ENCODE results near the gene FBXL17. TPM values are rescaled to one million over a fixed set of nuclear protein-coding genes. Genes with fewer than 3 reads are reported as not detected.
A peak's percentile ranks its signal among the peaks of the same experiment; 100 is the strongest.

FBXL17 gene
- total RNA-seq, 1 experiment from 2014 or later, result 8.8 TPM

DNA sequence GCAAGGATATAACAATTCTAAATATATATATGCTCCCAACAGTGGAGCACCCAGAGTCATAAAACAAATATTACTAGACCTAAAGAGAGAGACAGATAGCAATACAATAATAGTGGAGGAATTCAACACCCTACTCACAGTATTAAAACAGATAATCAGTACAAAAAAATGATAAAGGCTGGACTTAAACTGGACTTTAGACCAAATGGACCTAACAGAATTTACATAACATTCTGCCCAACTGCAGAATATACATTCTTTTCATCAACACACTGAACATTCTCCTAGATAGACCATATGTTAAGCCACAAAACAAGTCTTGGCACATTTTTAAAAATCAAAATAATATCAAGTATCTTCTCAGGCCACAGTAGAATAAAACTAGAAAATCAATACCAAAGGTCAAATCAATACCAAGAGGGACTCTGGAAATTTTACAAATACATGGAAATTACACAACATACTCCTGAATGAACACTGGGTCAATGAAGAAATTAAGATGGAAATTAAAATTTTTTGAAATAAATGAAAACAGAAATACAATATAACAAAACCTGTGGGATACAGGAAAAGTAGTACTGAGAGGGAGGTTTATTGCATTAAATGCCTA, 100.8 kb downstream of the FBXL17 start:
- no peak overlapping the region for H3K9ac ChIP-seq (ENCODE audit: low read length)
- H3K4me1 ChIP-seq (ENCODE audit: insufficient read depth, low read length), result no peaks in the 10 kb centered on the region
- H3K4me2 ChIP-seq (ENCODE audit: low read length), result no peak overlapping the region
- intact Hi-C loops (cut with micrococcal nuclease), result no loop called here
- CTCF ChIA-PET, result no interaction called here
- no TSS peak for BruUV-seq (replicated peaks)
- H3K9me3 ChIP-seq (ENCODE audit: low read length), result no peaks in the 10 kb centered on the region
- no peak for TF ChIP-seq EZH2phosphoT487 (IDR thresholded peaks at IDR 0.05; ENCODE audit: borderline replicate concordance, low read length)
- no peak for TF ChIP-seq EZH2 (IDR thresholded peaks at IDR 0.05; ENCODE audit: low read length, unreplicated experiment)
- TF ChIP-seq, protein P1, sequence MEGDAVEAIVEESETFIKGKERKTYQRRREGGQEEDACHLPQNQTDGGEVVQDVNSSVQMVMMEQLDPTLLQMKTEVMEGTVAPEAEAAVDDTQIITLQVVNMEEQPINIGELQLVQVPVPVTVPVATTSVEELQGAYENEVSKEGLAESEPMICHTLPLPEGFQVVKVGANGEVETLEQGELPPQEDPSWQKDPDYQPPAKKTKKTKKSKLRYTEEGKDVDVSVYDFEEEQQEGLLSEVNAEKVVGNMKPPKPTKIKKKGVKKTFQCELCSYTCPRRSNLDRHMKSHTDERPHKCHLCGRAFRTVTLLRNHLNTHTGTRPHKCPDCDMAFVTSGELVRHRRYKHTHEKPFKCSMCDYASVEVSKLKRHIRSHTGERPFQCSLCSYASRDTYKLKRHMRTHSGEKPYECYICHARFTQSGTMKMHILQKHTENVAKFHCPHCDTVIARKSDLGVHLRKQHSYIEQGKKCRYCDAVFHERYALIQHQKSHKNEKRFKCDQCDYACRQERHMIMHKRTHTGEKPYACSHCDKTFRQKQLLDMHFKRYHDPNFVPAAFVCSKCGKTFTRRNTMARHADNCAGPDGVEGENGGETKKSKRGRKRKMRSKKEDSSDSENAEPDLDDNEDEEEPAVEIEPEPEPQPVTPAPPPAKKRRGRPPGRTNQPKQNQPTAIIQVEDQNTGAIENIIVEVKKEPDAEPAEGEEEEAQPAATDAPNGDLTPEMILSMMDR (conservative IDR thresholded peaks at IDR 0.05; ENCODE audit: low read depth, low read length), result no peak
- DNase-seq, result no peak
- no peak overlapping the region for H2AFZ ChIP-seq (ENCODE audit: low read length)
- H3K9me2 ChIP-seq (replicated peaks; ENCODE audit: low read length), result no peaks in the 10 kb centered on the region
- H3K27ac ChIP-seq (ENCODE audit: low read length), result no peak overlapping the region
- no peaks in the 10 kb centered on the region for H3K36me3 ChIP-seq (ENCODE audit: low read depth, low read length)
- H3K79me2 ChIP-seq (ENCODE audit: low read length), result no peaks in the 10 kb centered on the region
- no peaks in the 10 kb centered on the region for H4K20me1 ChIP-seq (ENCODE audit: low read length)
- POLR2A ChIA-PET (ENCODE audit: unreplicated experiment), result no interaction called here
- no peak for ATAC-seq
- H3K4me3 ChIP-seq (ENCODE audit: low read length), result no peak overlapping the region
- no peaks in the 10 kb centered on the region for H3F3A ChIP-seq (ENCODE audit: low read length, unreplicated experiment)
- H3K27me3 ChIP-seq (ENCODE audit: low read length), result no peaks in the 10 kb centered on the region

DNA sequence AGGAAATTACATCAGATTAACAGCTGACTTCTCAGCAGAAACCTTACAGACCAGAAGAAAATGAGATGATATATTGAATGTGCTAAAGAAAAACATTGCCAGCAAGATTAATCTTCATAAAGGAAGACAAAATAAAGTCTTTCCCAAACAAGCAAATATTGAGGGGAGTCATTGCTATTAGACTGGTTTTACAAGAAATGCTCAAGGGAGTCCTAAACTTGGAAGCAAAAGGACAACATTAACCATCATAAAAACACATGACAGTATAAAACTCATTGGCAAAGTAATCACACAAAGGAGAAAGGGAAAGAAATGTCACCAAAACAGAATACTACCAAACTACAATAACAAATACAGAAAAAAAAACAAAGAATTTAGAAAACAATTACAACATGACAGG, 101.7 kb downstream of the FBXL17 start:
- ChIA-PET POLR2A (ENCODE audit: unreplicated experiment) (no interaction called here), CTCF (no interaction called here)
- ATAC-seq (no peak; the same call in 1 of the 2 replicates), DNase-seq (peak; percentile 16)
- Histone ChIP-seq H3K27me3 (ENCODE audit: low read length) (no peaks in the 10 kb centered on the region), H3K9ac (ENCODE audit: low read length) (no peak overlapping the region), H3K27ac (ENCODE audit: low read length) (no peak overlapping the region), H3K4me2 (ENCODE audit: low read length) (no peak overlapping the region), H3K4me3 (ENCODE audit: low read length) (no peak overlapping the region), H3K4me1 (ENCODE audit: insufficient read depth, low read length) (no peaks in the 10 kb centered on the region), H3F3A (ENCODE audit: low read length, unreplicated experiment) (no peaks in the 10 kb centered on the region), H3K36me3 (ENCODE audit: low read depth, low read length) (no peaks in the 10 kb centered on the region), H2AFZ (ENCODE audit: low read length) (no peak overlapping the region), H3K79me2 (ENCODE audit: low read length) (no peaks in the 10 kb centered on the region), H3K9me3 (ENCODE audit: low read length) (no peaks in the 10 kb centered on the region), H3K9me2 (replicated peaks; ENCODE audit: low read length) (no peaks in the 10 kb centered on the region), H4K20me1 (ENCODE audit: low read length) (no peaks in the 10 kb centered on the region)
- intact Hi-C loops (cut with micrococcal nuclease), result no loop called here
- TF ChIP-seq EZH2phosphoT487 (IDR thresholded peaks at IDR 0.05; ENCODE audit: borderline replicate concordance, low read length) (no peak), EZH2 (IDR thresholded peaks at IDR 0.05; ENCODE audit: low read length, unreplicated experiment) (no peak)
- TF ChIP-seq, protein P1 (conservative IDR thresholded peaks at IDR 0.05; ENCODE audit: low read depth, low read length), result no peak
- BruUV-seq (replicated peaks), result no TSS peak

DNA sequence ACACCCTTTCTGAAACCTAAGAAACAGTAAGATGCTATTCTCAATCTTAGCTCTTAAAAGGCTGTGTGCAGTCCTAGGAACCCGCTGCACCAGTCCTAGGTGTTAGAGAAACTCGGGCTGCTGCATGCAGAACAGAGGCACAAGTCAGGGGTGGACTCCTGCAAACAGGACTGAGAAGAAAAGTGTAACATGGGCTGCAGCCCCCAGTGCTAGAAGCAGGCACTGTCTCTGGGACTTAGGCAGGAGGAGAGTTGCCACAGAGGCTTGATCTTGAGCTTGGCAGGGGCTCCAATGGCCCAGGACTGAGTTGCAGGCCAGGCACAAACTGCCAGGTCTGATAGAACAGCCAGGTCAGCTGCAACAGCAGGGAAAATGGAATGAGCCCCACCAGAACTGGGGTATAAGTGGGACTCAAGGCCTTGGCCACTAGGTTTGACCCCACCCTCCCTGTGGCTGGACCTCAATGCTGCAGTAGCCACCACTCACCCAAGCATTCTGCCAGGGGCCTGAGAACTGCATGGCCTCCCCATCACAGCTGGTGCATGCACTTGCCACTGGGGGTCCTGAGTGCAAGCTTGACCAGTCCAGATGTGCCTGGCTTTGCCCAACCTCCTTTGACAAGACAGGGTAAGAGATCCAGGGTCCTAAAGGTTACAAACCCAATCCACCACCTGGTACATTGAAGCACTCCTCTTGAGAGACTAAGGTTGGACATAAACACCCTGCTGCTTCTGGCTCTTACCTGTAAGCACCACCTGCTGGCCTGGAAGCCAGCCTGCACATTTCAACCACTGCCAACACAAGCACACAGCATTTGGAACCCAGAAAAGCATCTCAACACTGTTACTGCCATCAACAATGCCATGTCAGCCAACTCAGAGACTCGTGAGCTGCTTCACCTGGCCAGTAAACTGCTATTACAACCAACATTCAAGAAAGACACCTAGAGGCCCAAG, 103.3 kb downstream of the FBXL17 start:
- no peak overlapping the region for H2AFZ ChIP-seq (ENCODE audit: low read length)
- ChIA-PET POLR2A (ENCODE audit: unreplicated experiment) (no interaction called here), CTCF (no interaction called here)
- H3K36me3 ChIP-seq (ENCODE audit: low read depth, low read length), result no peaks in the 10 kb centered on the region
- H3K79me2 ChIP-seq (ENCODE audit: low read length), result no peaks in the 10 kb centered on the region
- no TSS peak for BruUV-seq (replicated peaks)
- H3K9me2 ChIP-seq (replicated peaks; ENCODE audit: low read length), result no peaks in the 10 kb centered on the region
- H3K4me1 ChIP-seq (ENCODE audit: insufficient read depth, low read length), result no peaks in the 10 kb centered on the region
- DNase-seq (no peak), ATAC-seq (no peak)
- no peaks in the 10 kb centered on the region for H3K27me3 ChIP-seq (ENCODE audit: low read length)
- H3K4me2 ChIP-seq (ENCODE audit: low read length), result no peak overlapping the region
- TF ChIP-seq EZH2phosphoT487 (IDR thresholded peaks at IDR 0.05; ENCODE audit: borderline replicate concordance, low read length), result no peak
- TF ChIP-seq, protein P1 (conservative IDR thresholded peaks at IDR 0.05; ENCODE audit: low read depth, low read length), result peak; percentile 43
- H3K9me3 ChIP-seq (ENCODE audit: low read length), result no peaks in the 10 kb centered on the region
- H3K9ac ChIP-seq (ENCODE audit: low read length), result no peak overlapping the region
- no peak overlapping the region for H3K27ac ChIP-seq (ENCODE audit: low read length)
- intact Hi-C loops (cut with micrococcal nuclease), result no loop called here
- no peaks in the 10 kb centered on the region for H3F3A ChIP-seq (ENCODE audit: low read length, unreplicated experiment)
- no peaks in the 10 kb centered on the region for H4K20me1 ChIP-seq (ENCODE audit: low read length)
- no peak overlapping the region for H3K4me3 ChIP-seq (ENCODE audit: low read length)
